Stimulated activated CD4-positive, alpha-beta T cell treated with anti-CD3 and anti-CD28 coated beads, Interleukin-4, amount 100 ng/mL, for 1 hour (primary cell): ENCODE results near the gene ZDHHC22.
A peak's percentile ranks its signal among the peaks of the same experiment; 100 is the strongest.

Source experiments
- DNase-seq: peaks from one replicate; pipeline ENCODE4 v3.0.0-alpha.2; 2020

The ZDHHC22 gene

DNA sequence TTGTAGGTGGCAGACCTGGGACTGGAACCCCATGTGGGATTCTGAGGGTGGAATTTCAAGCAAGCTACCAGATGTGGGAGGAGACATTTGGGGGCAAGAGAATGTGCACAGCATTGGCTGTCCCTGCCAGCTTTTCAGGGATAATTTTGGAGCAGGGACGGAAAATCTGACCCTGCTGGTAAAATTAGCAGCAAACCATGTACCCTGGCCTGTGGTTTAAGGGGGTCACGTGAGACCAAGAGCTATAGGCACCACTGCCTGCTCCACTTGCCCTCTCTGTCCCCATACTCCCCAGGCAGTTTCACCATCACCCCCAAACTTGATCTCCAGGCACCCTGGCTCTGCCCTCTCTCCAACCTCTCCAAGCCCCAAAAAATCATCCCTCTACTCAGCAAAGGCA is 13.5 kb upstream of the ZDHHC22 start:
- DNase-seq, result no peak

DNA sequence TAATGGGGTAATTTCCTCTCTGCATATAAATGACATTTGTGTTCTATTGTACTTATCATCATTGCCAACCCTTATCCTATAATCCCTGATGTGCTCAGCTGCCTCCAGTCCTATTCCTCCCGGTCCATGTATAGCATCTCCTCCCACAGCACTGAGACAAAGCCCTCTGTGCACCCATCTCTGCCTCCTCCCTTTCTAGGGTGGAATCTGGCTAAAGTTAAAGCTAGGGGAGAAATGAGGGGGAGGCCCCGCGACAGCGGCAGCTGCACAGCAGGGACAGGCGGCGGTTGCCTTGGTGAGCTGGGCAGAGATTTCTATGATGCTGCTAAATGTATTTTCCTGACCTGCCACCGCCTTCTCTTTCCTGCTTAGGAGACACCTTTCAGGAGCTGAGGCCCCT is 12.8 kb upstream of the ZDHHC22 start:
- DNase-seq, result no peak

DNA sequence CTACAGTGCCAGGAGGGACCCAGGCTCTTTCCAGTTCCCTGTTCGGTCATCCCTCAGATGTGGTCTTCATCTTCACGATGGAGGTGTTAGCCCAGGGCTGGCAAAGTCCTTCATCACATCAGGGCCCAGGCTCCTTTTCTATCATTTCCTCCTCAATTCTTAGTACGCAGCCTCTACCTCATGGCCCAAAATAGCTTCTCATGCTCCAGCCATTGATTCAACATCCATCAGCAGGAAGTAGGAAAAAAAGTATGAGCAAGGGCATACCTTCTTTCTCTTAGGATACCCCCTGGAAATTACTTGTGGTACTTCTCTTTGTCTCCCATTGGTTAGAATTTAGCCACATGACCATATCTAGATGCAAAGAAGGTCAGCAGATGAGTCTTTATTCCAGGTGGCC is 12.2 kb upstream of the ZDHHC22 start:
- DNase-seq, result no peak

DNA sequence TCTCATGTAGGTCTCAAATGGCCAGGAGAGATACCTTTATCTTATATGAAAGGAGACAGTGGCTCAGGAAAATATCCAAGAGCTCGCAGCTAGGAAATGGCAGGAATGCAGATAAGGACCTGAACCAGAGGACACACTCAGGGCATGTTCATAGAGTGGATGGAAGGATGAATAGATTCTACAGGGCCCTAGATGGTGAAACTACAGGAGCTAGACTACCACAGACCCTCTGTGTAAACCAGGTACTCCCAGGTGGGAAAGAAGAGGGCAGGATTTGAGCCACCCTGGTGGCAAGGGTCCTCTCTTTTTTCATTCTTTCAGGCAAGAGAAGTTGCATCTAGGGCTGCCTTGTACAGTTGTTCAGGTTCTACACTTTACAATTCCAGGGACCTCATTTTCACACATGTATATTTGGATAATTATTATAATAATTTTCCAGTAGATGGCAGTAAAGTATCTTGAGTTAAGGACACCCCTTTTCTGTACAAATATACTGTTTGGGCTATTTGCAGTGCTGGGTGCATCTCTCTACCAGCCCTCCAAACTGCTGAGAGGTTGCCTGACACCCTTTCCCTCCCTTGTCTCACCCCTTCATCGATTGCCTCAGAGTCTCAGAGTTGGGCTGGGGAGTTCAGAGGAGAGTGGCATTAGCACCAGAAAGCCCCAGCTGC is 10.5 kb upstream of the ZDHHC22 start:
- DNase-seq, result no peak

DNA sequence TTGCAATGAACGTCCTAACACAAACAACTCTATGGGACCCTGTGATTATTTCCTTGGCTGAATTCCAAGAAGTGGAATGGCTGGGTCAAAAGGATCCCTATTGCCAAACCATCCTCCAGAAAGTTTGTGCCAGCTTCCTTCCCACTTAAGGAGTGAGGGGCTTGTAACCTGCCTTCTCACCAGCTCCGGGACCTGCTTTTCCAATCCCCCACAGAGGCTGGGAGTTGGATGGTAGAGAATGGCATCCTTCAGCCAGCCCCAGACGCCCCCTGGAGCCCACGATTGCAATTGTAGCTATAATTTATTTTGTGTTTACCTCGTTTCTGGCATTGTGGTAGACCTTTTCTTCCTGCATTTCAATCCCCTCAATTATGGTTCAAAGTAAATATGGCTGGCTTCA is 9.7 kb upstream of the ZDHHC22 start:
- no peak for DNase-seq

DNA sequence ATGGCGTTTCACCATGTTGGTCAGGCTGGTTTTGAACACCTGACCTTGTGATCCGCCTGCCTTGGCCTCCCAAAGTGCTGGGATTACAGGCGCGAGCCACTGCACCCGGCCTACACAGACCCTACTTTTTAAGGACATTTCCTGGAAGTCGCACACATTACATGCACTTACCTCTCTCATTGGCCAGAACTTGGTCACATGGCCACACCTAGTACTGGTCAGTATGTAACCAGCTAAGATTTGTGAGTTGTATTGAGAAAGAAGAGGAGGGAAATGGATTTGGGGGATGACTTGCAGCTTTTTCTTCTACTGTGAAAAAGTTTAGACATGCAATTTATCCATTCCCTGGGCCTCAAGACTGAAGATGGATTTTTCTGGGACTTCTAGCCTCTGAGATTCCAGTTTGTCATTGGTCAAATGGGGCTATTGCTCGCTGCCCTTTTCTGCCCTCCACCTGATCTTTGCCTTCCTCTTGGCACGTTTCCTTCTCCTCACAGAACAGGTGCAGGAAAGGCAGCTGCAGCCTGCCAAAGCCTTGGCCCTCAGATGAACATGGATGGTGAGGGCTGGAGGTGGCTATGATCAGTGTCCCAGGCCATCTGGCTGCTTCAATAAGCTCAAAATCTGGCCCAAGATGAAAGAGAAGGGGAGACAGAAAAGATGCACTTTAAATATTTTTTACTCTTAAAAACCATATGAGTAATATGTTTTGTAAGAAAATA is 7.1 kb upstream of the ZDHHC22 start:
- no peak for DNase-seq

DNA sequence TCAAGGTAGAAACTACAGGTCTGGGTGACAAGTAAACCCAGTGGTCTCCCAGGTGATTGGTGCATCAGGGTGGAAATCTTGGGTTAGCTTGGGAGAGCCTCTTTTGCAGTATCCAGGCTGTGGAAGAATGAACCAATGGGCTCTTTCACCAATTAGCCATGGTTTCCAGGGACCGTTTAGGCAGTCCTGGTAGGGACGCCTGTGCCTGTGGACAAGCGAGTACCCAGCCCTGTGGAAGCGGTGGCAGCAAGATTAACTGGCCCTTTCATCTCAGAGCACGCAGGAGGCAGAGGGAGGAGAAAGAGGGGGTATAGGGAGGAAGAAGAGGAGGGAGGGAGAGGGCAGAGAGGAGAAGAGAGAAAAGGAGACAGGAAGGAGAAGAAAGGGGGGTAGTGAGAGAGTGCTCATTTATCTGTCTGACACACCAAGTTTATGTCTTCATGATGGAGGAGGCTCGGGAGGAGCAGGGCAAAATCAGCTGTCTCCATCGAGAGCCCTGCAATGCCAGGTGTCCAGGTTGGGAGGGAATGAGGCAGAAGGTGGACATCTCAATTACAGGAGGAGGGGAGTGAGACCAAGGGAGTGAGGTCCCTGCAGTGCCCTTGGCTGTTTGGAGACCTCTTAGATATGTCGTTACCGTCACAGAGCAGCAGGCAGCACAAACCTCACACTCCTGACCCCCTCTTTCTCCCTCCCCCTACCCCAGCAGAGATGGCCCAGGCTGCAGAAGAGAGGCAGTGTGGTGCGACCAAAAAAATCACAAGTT is 4.6 kb upstream of the ZDHHC22 start:
- DNase-seq, result no peak

DNA sequence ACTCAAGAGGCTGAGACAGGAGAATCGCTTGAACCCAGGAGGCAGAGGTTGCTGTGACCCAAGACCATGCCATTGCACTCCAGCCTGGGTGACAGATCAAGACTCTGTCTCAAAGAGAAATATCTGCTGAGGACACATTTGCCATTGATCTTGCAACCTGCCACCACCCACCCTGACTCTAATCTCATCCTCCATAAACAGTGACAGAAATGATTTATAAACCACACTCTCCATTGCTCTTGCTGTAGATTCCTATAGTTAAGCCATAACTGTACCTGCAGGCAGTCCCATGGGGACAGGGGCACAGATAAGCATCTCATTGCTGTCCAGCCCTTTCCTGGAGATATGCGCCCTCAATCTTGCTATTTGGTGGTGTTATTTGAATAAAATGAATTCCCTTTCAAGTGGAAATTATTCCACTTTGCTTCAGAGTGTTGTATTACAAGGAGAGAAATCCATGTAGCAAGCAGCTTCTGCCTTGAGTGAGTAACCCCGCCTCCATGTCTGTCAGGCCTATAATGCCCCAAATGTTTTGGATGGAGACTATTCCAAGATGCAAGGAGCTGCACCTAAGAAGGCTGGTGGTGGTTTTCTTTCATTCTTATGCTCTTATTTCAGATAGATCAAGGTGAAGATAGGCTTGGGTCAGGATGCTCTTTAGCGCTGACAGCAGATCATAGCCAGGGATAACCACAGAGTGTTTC is 3.0 kb upstream of the ZDHHC22 start:
- no peak for DNase-seq

DNA sequence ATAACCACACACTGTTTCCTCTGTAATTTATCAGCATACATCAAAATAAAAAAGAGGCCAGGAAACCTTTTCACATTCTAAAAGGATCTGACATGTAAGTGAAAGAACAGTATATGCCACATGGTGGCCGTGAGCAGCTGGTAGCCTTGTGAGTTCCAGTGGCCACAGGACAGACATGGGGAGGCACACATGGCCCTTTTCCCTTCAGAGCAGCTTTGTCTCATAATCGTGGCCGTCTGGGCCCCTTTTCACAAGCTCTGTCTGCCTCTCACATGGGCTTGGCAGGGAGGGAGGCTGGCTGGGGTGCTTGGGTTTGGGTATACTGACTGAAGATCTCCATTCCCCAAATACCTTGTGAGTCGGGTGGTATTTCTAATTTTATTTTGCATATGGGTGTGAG is 1.5 kb upstream of the ZDHHC22 start:
- no peak for DNase-seq

DNA sequence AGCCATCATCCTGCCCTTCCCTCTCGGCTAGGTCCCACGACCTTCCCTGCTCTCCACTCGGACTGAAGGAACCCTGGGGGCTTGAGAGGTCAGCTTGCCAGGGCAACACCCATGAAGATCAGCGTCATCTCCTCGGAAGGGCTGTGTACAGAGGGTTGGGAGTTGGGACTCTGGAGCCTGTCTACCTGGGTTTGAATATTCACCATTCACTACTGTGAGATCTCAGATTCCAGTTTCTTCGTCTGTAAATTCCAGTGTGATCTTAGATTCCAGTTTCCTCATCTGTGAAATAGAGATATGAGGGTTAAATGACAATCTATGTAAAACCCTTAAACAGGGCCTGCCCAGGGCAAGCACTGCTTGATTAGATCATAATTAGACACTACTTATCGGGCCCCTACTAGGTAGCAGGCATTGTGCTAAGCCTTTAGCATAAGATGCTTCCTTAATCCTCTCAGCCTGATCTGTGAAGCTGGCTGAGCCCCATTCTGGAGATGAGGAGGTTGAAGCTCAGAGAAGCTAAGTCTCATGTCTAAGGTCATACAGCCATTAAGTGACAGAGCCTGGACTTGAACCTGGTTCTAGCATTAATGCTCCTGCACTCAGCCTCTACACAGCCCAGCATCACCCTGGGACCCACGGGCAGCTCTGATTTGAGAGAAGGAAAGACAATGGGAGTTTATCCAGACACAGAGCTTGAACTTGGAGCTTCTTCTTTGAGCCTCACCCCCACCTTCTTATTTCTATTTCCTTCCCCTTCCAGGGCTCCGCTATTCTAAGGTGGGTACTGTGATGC is 612 bp upstream of the ZDHHC22 start:
- DNase-seq, result no peak

DNA sequence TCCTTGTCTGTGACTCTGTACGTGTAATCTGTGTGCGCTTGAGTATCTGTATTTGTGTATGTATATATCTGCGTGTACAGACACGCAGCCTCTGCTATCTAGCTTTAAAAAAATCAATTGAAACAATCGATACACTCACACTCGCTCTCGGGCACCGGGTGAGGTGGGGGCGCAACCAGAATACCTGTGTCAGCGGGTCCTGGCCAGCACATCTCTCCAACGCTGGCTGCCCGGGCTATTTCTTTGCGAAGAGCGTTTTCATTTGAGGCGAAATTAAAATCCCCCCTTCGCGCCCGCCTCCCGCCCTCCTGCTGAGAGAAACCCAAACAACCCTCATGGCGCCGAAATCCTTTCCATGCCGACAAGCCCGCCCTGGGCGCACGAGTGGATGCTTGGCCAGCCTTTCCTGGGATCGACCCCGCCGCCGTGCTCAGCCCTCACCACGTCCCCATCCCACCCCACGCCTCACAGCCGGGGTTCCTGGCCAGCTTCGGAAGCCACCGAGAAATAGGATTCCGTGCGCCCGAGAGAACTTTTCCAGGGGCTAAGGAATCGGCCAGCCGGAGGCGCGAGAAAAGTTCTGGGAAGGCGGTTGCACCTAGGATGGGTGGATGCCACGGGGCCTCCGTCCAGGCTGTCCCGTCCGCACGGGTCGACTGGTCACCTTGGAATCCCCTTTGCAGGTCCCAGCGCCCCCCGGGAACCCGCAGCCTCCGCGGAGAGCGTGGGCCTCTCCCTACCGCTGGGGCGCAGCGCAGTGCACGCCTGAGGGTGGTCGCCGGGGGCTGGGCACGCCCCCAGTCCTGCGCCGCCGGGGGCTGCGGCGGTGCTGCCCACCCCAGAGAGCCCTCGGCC is 1.0 kb downstream of the ZDHHC22 start:
- no peak for DNase-seq

DNA sequence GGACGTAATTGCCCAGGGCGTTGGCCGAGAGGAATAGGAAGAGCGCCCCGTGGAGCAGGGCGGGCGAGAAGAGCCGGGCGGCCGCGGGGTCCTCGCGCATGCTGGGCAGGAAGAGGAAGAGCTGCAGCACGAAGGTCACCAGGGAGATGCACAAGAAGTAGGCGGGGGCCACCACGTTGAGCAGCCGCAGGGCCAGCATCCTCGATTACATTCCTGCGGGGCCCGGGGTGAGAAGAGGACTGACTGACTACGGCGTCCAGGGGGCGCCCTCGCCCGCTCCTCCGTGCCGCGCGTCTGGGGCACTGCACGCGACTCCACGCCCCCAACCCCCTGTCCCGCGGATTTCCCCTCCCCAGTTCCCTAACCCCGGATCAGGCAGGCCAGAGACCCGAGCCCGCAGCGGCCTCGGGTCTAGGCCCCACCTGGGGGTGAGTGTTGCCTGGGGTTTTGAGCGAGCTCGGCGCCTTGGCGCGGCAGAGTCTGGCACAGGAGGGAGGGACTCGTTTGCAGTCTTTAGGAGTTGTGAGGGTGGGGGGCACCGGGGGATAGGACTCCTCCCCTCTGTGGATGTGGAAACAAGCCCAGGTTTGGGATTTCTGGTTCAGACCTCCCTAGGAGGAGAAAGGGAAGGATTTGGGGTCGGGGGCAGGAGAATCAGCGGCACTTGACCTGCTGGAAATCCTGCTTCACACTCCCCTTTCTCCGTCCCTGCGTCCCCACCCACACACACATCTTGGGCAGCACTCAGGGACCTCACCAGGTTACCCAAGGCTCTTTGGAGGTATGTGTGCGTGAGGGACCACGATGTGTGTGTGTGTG is 1.8 kb downstream of the ZDHHC22 start:
- peak; percentile 51 for DNase-seq

DNA sequence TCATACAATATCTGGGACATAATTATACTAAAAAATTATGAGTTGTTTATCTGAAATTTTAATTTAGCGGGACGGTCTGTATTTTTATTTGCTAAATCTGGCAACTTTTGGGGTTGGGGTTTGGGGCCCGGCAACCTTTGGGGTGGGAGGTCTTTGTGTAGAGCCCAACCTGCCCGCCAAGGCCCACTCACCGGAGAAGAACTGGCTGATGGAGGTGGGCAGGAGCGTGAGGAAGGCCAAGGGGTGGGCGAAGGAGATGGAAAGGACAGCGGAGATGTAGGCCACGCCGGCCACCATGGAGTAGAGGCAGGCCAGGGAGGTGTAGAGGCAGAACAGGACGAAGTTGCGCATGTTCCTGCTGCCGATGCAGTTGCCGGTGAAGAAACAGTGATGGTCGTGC is 2.6 kb downstream of the ZDHHC22 start:
- no peak for DNase-seq

DNA sequence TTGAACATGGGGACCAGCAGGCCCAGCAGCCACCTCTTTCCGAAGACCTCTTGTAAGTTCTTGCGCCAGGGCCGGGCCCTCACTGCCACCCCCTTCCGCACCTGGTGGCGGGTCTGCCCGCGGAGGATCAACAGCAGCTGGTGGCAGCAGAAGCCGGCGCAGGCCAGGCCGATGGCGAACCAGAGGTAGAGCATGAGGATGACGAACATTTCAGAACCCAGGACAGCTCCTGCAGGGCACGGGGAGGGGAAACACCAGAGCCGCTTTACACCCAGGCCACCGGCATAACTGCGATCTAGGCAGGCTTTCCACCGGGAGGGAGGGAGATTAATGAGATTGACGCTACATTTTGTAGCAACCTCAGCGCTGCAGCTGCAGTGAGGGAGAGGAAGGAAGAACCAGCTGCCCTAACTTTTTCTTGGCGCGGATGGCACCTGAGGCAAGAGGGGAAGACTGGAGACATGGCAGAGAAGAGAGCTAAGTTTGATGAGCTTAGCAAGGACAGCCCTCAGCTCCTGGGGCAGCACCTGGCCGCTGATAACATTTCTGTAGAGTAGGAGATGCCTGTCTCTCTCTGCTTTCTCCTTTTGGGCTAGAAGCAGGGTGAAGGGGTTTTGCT is 7.8 kb downstream of the ZDHHC22 start:
- peak; percentile 45 for DNase-seq

DNA sequence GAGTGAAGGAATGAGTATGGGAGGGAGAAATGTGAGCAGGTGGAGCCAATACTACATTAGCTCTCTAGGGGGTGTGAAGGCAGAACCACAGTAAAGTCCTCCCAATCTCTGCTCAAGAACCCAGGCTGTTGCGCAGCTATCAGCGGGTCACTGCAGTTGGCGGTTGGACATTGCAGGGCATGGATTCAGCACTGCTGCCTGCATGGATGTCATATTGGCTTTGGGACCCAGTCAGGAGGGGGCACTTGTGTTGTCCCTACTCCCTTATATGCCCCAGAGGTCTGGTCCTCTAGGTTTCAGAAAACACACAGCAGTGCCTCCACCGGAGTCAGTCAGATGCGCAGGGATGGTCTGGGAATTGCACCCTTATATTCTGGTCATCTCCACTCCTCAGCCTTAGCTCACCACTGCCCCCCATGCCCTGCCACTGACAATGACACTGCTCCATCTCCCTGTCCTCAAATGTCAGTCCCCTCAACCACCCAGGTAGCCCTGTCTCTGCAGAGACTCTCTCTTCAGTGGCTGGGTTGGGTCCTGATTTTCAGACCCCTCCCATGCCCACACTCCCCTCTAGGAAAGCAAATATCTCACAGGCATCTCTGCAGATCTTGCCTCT is 9.6 kb downstream of the ZDHHC22 start:
- DNase-seq, result no peak

DNA sequence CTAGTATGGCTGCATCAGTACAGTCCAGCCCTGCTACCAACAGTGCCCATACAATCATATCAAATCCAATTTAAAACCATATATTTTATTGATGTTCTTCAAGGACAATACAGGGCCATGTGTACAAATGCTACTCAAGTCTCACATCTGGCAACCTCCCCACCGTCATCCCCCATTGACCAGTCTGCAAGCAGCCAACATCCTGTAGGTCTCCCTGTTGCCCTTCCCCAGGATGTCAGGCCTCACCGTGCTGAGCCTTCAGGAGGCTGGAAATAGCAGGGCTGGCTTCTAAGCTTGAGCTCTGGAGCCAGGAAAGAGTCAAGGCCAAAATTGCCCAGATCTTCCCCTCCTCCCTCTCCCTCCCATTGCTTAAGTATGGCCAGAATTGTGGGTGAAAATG is 10.4 kb downstream of the ZDHHC22 start:
- DNase-seq, result no peak

DNA sequence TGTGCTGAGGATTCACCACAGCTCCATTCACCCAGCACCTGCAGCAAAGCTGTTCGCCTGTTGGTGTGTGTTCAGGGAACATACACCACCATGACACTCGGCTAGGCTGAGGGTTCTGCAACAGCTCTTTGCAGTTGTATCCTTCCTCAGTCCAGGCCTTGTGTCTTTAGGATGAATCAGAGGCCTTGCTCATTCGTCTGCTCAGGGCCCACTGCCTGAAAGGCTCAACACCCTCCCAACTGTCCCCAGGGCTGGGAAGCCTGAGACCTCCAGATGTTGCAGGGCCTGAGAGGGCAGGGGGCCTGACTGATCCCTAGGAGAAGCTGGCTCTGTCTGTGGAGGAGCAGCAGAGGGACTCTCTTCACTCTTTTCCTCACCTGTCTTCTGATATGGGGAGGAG is 11.2 kb downstream of the ZDHHC22 start:
- no peak for DNase-seq

DNA sequence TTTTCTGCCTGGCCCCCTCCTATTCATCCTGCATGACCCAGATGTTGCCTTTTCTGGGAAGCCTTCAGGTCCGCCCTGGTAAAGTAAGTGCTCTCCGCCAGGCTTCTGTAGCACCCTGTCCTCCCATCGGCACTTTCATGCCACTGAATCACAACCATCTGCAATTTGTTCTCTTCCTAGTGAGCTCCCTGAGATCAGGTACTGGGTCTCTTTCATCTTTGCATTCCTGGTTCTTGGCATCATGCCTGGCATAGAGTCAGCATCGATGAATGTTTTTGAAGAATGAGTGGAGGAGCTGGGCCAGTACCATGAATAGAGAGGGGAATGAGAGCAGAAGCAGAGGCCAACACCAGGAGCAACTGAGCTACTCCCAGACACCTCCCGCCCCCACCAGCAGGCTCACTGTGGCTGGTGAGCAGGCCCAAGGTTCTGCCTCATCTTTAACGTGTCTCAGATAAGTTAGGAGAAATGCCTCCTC is 13.1 kb downstream of the ZDHHC22 start:
- no peak for DNase-seq

DNA sequence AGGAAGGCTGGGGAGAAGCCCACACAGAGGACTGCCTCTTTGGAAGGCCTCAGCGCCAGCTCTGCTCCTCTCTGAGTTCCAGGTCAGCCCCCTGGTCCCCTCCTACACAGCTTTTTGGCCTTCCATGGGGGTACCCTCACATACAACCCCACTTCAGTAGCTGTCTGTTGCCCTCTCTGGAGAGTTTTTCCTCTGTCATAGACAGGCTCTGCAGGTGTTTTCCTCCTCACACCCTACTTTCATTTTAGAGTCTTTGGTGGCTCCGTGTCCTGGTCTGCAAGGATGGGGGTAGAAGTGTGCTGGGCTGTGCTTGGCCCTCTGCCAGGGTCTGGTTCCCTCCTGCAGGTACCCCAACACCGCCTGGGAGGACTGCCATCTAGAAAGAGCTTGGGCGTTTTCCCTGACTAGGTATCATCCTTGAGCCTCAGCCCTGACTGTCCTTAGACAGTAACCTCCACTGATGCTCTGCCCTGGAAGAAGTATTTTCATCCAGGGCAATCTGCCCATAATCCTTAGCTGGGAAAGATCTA is 15.1 kb downstream of the ZDHHC22 start:
- DNase-seq, result no peak
